ENCODE data around the gene REXO5. TPM values are rescaled to one million over a fixed set of nuclear protein-coding genes. Genes with fewer than 3 reads are reported as not detected.

The REXO5 gene
- total and polyA plus RNA-seq, 2 donors (not counting 3 experiments of a cell fraction or from before 2014, with no cell fraction given): 2.3 to 11.5 TPM

DNA sequence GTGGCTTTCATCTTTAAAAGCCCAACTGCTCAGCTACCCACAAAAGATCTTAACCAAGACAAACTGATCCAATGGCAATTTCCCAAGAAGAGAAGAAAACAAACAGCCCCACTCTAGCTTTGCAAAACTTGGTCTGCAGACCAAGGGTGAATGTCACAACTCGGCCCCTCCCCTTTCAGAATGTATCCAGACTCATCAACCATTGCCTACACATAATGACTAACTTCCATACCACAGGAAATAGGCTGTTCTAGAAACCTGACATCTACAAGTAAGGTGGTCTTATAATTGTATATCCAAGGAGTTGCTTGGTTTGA is 77.9 kb downstream of the REXO5 start:
- no peak overlapping the region for H2AFZ ChIP-seq (ENCODE audit: low read depth, low read length)
- DNase-seq (ENCODE audit: low read depth, low spot score) (no peak), FAIRE-seq (no peak)
- no peak overlapping the region for H3K4me3 ChIP-seq (replicated peaks in 1 of 3; ENCODE audit: insufficient read depth in 1 of 3, low read depth in 1 of 3, low read length in 3 of 3)
- no peak overlapping the region for H3K4me2 ChIP-seq (ENCODE audit: insufficient read depth, low read length)
- no TSS peak for BruUV-seq (replicated peaks)
- intact Hi-C loops (cut with micrococcal nuclease): no loop called here
- H3K27me3 ChIP-seq (ENCODE audit: control insufficient read depth in 2 of 2, insufficient read depth in 2 of 2, low read length in 2 of 2): no peaks in the 10 kb centered on the region
- H3K27ac ChIP-seq (ENCODE audit: insufficient read depth, low read depth, low read length): no peak overlapping the region
- no peaks in the 10 kb centered on the region for H3K36me3 ChIP-seq (ENCODE audit: control insufficient read depth in 2 of 2, extremely low read depth in 1 of 2, insufficient read depth in 2 of 2, low read length in 2 of 2)
- H3K9me1 ChIP-seq (replicated peaks; ENCODE audit: control insufficient read depth, extremely low read depth, insufficient read depth, low read length): no peaks in the 10 kb centered on the region
- peaks cover 85% of the 10 kb centered on the region for H3K79me2 ChIP-seq (ENCODE audit: control insufficient read depth, insufficient read depth, low read length)
- no peaks in the 10 kb centered on the region for H3K9me3 ChIP-seq (replicated peaks; ENCODE audit: control insufficient read depth, insufficient read depth, low read length)
- ChIA-PET POLR2A (no interaction called here), CTCF (interaction anchor here (1.0 kb wide), 1 partner anchor 18 kb away, joined by 3 read pairs; no protein-coding TSS in a partner anchor)
- peaks cover 7% of the 10 kb centered on the region for H4K20me1 ChIP-seq (replicated peaks; ENCODE audit: control insufficient read depth, extremely low read depth, insufficient read depth, low read length)
- peaks cover 12% of the 10 kb centered on the region for H3K4me1 ChIP-seq (ENCODE audit: control insufficient read depth, extremely low read depth, insufficient read depth, low read length)
- TF ChIP-seq, protein P1, sequence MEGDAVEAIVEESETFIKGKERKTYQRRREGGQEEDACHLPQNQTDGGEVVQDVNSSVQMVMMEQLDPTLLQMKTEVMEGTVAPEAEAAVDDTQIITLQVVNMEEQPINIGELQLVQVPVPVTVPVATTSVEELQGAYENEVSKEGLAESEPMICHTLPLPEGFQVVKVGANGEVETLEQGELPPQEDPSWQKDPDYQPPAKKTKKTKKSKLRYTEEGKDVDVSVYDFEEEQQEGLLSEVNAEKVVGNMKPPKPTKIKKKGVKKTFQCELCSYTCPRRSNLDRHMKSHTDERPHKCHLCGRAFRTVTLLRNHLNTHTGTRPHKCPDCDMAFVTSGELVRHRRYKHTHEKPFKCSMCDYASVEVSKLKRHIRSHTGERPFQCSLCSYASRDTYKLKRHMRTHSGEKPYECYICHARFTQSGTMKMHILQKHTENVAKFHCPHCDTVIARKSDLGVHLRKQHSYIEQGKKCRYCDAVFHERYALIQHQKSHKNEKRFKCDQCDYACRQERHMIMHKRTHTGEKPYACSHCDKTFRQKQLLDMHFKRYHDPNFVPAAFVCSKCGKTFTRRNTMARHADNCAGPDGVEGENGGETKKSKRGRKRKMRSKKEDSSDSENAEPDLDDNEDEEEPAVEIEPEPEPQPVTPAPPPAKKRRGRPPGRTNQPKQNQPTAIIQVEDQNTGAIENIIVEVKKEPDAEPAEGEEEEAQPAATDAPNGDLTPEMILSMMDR (IDR thresholded peaks at IDR 0.05; ENCODE audit: extremely low read depth in 1 of 2, insufficient read depth in 1 of 2, low read depth in 1 of 2, low read length in 2 of 2): no peak
- TF ChIP-seq FOS (IDR thresholded peaks at IDR 0.05; ENCODE audit: borderline replicate concordance, insufficient read depth, low read length): peak; percentile 27
- dilution Hi-C loops (cut with MboI; ENCODE audit: extremely low pct_ligation_motif_present, low sequenced_read_pairs): no loop called here
- no peak overlapping the region for H3K9ac ChIP-seq (replicated peaks; ENCODE audit: extremely low read depth, insufficient read depth, low read length)

DNA sequence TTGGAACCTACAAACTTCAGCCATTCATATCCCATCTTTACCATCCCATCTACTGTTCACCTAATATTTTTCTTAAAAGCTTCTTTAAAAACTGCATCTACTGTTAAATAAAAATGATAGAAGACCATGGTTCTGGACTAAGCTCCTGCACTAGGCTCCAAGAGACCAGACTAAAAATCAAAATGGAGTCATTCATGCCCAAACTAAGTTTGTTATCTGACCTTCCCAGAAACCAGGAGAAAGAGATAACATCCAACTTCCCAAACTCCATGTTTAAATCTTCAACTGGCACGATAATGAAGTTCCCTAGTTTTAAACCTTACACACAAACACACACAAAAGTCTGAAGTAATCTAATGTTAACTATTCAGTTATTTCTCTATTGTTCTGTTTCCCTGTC is 80.0 kb downstream of the REXO5 start:
- Histone ChIP-seq H3K9ac (replicated peaks; ENCODE audit: extremely low read depth, insufficient read depth, low read length) (no peak overlapping the region), H3K4me1 (ENCODE audit: control insufficient read depth, extremely low read depth, insufficient read depth, low read length) (no peaks in the 10 kb centered on the region), H2AFZ (ENCODE audit: low read depth, low read length) (no peak overlapping the region), H3K4me3 (replicated peaks in 1 of 3; ENCODE audit: insufficient read depth in 1 of 3, low read depth in 1 of 3, low read length in 3 of 3) (no peak overlapping the region), H3K79me2 (ENCODE audit: control insufficient read depth, insufficient read depth, low read length) (peaks cover 84% of the 10 kb centered on the region), H3K4me2 (ENCODE audit: insufficient read depth, low read length) (no peak overlapping the region), H3K27me3 (ENCODE audit: control insufficient read depth in 2 of 2, insufficient read depth in 2 of 2, low read length in 2 of 2) (no peaks in the 10 kb centered on the region), H3K27ac (ENCODE audit: insufficient read depth, low read depth, low read length) (no peak overlapping the region), H3K36me3 (ENCODE audit: control insufficient read depth in 2 of 2, extremely low read depth in 1 of 2, insufficient read depth in 2 of 2, low read length in 2 of 2) (no peaks in the 10 kb centered on the region), H3K9me1 (replicated peaks; ENCODE audit: control insufficient read depth, extremely low read depth, insufficient read depth, low read length) (no peaks in the 10 kb centered on the region), H4K20me1 (replicated peaks; ENCODE audit: control insufficient read depth, extremely low read depth, insufficient read depth, low read length) (peaks cover 7% of the 10 kb centered on the region), H3K9me3 (replicated peaks; ENCODE audit: control insufficient read depth, insufficient read depth, low read length) (no peaks in the 10 kb centered on the region)
- no TSS peak for BruUV-seq (replicated peaks)
- no peak for TF ChIP-seq POLR2AphosphoS5 (IDR thresholded peaks at IDR 0.05; ENCODE audit: insufficient read depth, low read depth, low read length)
- DNase-seq (ENCODE audit: low read depth, low spot score) (no peak), FAIRE-seq (no peak)
- intact Hi-C loops (cut with micrococcal nuclease) (no loop called here), dilution Hi-C loops (cut with MboI; ENCODE audit: extremely low pct_ligation_motif_present, low sequenced_read_pairs) (no loop called here)
- POLR2A ChIA-PET: no interaction called here
- CTCF ChIA-PET: interaction anchor here (1.3 to 2.5 kb wide), 2 partner anchors 12 to 35 kb away, joined by 4 to 10 read pairs; no protein-coding TSS in a partner anchor

Measured in endothelial cell of umbilical vein (primary cell).